ENCODE results near the gene CALD1. TPM values are rescaled to one million over a fixed set of nuclear protein-coding genes. Genes with fewer than 3 reads are reported as not detected.

The CALD1 gene
- total and polyA plus RNA-seq, 8 donors, result 146 to 1,007 (median 302) TPM

DNA sequence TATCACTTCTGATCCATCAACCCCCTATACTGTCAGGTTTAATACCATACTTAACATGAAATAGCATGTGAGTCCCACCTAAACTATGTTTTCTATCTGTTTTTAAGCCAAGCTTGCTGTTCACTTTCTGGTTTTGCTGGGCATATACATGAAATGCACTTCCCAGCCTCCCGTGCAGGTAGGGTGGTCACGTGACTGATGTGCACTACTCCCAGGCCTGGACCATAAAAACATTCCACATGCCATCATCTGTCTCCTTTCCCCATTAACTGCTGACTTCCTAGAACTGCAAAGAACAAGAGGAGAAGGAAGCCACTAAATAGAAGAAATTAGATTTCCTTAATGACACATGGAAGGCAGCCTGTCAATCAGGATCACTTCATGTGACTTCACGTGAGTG lies 40.1 kb upstream of the CALD1 start:
- WGBS, 5 donors, result 73 to 94% (median 77%) methylated on average over 3 of the region's 3 CpGs
- Histone ChIP-seq H3K4me1 (peaks cover 0 to 13% (median 6%) of the 10 kb centered on the region in 4 donors), H3K27me3 (no peaks in the 10 kb centered on the region), H3K9me3 (no peaks in the 10 kb centered on the region), H3K27ac (no peak overlapping the region), H3K36me3 (no peaks in the 10 kb centered on the region), H3K4me3 (no peak overlapping the region)
- DNase-seq, result no peak
- TF ChIP-seq, protein P1, sequence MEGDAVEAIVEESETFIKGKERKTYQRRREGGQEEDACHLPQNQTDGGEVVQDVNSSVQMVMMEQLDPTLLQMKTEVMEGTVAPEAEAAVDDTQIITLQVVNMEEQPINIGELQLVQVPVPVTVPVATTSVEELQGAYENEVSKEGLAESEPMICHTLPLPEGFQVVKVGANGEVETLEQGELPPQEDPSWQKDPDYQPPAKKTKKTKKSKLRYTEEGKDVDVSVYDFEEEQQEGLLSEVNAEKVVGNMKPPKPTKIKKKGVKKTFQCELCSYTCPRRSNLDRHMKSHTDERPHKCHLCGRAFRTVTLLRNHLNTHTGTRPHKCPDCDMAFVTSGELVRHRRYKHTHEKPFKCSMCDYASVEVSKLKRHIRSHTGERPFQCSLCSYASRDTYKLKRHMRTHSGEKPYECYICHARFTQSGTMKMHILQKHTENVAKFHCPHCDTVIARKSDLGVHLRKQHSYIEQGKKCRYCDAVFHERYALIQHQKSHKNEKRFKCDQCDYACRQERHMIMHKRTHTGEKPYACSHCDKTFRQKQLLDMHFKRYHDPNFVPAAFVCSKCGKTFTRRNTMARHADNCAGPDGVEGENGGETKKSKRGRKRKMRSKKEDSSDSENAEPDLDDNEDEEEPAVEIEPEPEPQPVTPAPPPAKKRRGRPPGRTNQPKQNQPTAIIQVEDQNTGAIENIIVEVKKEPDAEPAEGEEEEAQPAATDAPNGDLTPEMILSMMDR (IDR thresholded peaks at IDR 0.05), result no peak
- TF ChIP-seq POLR2A (IDR thresholded peaks at IDR 0.05), result no peak
- TF ChIP-seq EP300 (IDR thresholded peaks at IDR 0.05), result no peak
- TF ChIP-seq POLR2AphosphoS5 (IDR thresholded peaks at IDR 0.05), result no peak
- intact Hi-C loops (cut with DNase I; ENCODE audit: low total_unique reads), result no loop called here

GRCh38 chr7:134740376-134740775 lies 39.1 kb upstream of the CALD1 start:
- TF ChIP-seq POLR2AphosphoS5 (IDR thresholded peaks at IDR 0.05), result no peak
- no peak for TF ChIP-seq POLR2A (IDR thresholded peaks at IDR 0.05)
- TF ChIP-seq, protein P1 (IDR thresholded peaks at IDR 0.05), result no peak
- no peak for TF ChIP-seq EP300 (IDR thresholded peaks at IDR 0.05)
- no peaks in the 10 kb centered on the region for H3K9me3 ChIP-seq
- intact Hi-C loops (cut with DNase I; ENCODE audit: low total_unique reads), result no loop called here
- WGBS, 5 donors, result 59 to 66% (median 62%) methylated on average over 4 of the region's 4 CpGs
- peaks cover 0 to 13% (median 6%) of the 10 kb centered on the region in 4 donors for H3K4me1 ChIP-seq
- DNase-seq, result no peak
- no peak overlapping the region for H3K4me3 ChIP-seq
- no peaks in the 10 kb centered on the region for H3K36me3 ChIP-seq
- H3K27ac ChIP-seq, result no peak overlapping the region
- H3K27me3 ChIP-seq, result no peaks in the 10 kb centered on the region

DNA sequence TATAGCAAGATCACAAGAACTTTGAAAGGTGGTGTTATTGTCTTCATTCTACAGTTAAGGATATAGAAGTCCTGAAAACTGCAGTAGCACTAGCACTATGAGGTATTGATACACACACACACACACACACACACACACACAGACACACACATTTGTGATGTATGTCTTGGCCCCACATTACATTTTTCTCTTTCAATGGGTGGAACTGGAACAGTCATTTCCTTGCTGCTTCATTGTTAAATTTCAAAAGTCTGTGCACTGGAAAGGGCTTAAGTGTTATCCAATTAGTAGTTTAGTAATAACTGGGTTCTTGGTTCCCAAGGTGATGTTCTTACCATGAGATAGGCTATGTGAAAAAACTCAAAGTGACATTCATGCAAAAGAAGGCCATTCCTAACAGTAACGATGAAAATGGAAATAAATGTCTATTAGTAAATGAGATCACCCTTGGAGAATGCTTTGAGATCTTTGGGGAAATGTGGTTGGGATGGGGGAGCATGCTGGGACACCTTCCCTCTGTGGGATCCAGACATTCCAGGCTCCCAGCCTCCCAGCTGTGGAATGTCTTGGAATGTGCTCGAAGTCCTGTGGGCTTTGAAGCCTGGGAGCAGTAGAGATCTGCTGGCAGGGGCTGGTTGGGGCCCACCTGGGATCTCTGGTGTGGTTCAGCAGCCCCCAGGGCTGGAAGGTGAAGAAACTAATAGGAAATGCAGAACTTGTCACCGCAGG lies 37.4 kb upstream of the CALD1 start:
- Histone ChIP-seq H3K27ac (peak overlapping the region; percentile 19 to 87 (median 73)), H3K27me3 (no peaks in the 10 kb centered on the region), H3K4me3 (no peak overlapping the region), H3K36me3 (no peaks in the 10 kb centered on the region), H3K4me1 (peaks cover 0 to 13% (median 6%) of the 10 kb centered on the region in 4 donors), H3K9me3 (no peaks in the 10 kb centered on the region)
- 58 to 76% (median 64%) methylated on average over 3 of the region's 3 CpGs for WGBS, 5 donors
- DNase-seq, result no peak
- intact Hi-C loops (cut with DNase I; ENCODE audit: low total_unique reads), result no loop called here
- TF ChIP-seq, protein P1 (IDR thresholded peaks at IDR 0.05), result no peak
- TF ChIP-seq POLR2A (IDR thresholded peaks at IDR 0.05) (no peak), POLR2AphosphoS5 (IDR thresholded peaks at IDR 0.05) (no peak), EP300 (IDR thresholded peaks at IDR 0.05) (no peak)

GRCh38 chr7:134742688-134743350 lies 36.6 kb upstream of the CALD1 start:
- peak in 2 of 3 donors; percentile 9 to 16 for TF ChIP-seq POLR2AphosphoS5 (IDR thresholded peaks at IDR 0.05)
- TF ChIP-seq, protein P1 (IDR thresholded peaks at IDR 0.05), result no peak
- TF ChIP-seq POLR2A (IDR thresholded peaks at IDR 0.05), result no peak
- DNase-seq, result peak in 1 of 2 donors; percentile 81
- WGBS, 5 donors, result 41 to 65% (median 45%) methylated on average over 2 of the region's 2 CpGs
- intact Hi-C loops (cut with DNase I; ENCODE audit: low total_unique reads), result no loop called here
- H3K27ac ChIP-seq, result peak overlapping the region; percentile 19 to 87 (median 73)
- peaks cover 0 to 13% (median 6%) of the 10 kb centered on the region in 4 donors for H3K4me1 ChIP-seq
- no peaks in the 10 kb centered on the region for H3K36me3 ChIP-seq
- H3K9me3 ChIP-seq, result no peaks in the 10 kb centered on the region
- H3K4me3 ChIP-seq, result no peak overlapping the region
- H3K27me3 ChIP-seq, result no peaks in the 10 kb centered on the region

Data from stomach (tissue), 9 donors.